ENCODE data around the gene HIF3A.

DNA sequence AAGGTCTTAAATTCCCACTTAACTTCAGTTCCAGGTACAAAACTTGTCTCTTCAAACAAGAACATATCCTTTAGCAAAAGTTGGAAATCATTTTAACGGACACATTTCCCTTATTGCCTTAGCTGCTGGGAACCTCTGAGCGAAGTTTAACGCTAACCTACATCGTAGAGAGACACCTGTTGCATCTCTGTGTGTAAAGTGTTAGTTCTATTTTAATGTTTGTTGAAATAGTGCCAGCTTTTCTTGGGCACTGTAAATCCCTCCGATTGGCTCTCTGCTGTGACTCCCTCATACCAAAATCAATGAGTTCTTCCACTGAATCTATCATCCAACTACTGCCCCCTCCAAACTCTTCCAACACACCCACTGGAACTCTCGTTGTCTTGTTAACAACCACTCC is 2.3 kb upstream of the HIF3A start:
- no peak for TF ChIP-seq POLR2A (IDR thresholded peaks at IDR 0.05)
- TF ChIP-seq, protein P1, sequence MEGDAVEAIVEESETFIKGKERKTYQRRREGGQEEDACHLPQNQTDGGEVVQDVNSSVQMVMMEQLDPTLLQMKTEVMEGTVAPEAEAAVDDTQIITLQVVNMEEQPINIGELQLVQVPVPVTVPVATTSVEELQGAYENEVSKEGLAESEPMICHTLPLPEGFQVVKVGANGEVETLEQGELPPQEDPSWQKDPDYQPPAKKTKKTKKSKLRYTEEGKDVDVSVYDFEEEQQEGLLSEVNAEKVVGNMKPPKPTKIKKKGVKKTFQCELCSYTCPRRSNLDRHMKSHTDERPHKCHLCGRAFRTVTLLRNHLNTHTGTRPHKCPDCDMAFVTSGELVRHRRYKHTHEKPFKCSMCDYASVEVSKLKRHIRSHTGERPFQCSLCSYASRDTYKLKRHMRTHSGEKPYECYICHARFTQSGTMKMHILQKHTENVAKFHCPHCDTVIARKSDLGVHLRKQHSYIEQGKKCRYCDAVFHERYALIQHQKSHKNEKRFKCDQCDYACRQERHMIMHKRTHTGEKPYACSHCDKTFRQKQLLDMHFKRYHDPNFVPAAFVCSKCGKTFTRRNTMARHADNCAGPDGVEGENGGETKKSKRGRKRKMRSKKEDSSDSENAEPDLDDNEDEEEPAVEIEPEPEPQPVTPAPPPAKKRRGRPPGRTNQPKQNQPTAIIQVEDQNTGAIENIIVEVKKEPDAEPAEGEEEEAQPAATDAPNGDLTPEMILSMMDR (IDR thresholded peaks at IDR 0.05 in 4 of 5, conservative IDR thresholded peaks at IDR 0.05 in 1 of 5), result no peak
